Posterior cingulate gyrus (tissue), 11 donors: ENCODE results near the gene CYB5A.
A peak's percentile ranks its signal among the peaks of the same experiment; 100 is the strongest.

Experiments
- DNase-seq, 10 donors: peaks; one replicate each; pipeline versions ENCODE4 v3.0.0 to v3.0.0-alpha.2; 2020 to 2021; ENCODE audit warnings: mixed read lengths in 3 of 10
- intact Hi-C: fragments of 100-400 bp; cut with DNase I; formaldehyde crosslinking; loops from one replicate; pipeline ENCODE4 v1.15.1; 2023

CYB5A gene

DNA sequence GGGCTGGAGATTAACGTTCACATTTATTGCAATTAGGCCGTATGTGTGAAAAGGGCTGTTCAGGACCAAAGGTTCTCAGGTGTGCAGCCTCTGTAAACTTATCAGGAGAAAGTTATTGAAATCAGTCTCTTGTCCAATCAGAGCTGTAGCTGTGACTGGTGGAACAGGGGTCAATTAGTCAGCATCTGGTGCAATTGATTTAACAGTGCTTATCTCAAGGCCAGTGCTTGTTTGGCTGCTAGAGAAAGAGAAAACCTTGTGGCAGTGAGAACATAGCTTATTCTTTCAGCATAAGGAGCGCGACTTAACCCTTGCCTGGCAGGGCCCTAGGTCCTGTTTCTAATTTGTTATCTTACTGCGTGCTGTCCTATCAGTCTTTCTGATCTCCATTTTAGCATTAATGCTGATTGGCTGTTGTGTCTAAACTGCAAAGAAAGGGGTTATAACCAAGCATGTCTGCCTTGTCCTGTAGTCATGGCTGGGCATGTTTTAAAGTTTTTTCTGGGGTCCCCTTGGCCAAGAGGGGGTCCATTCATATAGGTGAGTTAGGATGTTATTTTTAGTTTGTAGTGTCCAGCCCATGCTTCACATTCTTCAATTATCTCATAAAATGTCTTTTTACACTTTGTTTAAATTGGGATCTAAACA lies 66.4 kb downstream of the CYB5A start:
- DNase-seq: no peak
- intact Hi-C loops: no loop called here

DNA sequence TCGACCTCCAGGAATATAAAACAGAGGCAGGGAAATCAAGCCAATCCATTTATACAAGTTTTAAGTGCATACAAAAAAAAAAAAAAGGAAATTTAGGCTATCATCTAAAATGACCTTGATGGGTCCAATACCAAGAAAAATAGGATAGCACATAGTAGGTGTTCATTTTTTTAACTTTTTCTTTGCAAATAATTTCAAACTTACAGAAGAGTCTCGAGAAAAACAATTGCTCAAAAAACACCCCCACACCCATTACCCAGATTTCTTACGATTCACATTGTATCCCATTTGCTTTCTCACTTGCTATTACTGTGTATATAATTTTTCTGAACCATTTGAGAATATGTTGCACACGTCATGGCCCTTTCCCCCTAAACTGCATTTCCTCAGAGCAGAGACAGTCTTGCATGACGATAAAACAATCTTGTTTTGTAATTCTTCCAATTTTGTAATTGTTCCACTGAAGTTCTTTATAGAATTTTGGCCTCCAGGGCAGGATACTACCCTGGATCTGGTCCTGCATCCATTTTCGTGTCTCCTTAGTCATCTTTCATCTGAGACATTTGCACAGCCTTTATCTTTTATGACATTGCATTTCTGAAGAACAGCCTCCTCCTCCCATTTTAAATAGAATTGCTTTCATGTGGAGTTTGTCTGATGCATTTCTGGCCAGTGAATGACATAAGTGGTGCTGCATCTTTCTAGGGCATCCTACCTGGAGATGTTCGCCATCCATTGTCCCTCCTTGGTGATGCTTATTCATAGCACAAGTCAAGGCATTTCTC lies 68.9 kb downstream of the CYB5A start:
- intact Hi-C loops: no loop called here
- DNase-seq: no peak

DNA sequence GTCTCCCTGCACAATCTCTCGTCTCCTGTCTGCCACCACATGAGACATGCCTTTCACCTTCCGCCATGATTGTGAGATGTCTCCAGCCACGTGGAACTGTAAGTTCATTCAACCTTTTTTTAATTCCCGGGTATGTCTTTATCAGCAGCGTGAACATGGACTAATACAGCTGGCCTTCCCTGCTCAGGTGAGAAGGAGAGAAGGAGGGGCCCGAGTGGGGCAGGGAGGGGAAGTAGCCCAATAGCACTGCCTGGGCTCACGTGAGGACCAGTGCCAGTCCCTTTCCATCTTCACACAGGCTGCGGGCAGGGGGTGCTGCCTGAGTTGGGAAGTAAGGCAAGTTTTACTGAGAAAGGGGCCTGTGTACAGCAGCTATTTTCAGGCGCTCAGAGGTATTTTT lies 70.7 kb downstream of the CYB5A start:
- DNase-seq: no peak
- intact Hi-C loops: no loop called here

DNA sequence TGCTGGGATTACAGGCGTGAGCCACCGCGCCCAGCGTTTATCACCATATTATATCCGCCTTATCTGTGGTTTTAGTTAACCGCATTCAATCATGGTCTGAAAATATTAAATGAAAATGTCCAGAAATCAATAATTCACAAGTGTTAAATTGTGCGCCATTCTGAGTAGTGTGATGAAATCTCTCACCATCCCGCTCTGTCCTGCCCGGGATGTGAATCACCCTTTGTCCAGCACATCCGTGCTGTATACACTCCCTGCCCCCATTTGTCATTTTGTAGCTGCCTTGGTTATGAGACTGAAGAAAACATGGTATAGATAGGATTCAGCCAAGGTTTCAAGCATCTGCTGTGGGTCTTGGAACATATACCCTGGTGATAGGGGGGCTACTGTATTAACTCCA lies 72.7 kb downstream of the CYB5A start:
- intact Hi-C loops: no loop called here
- DNase-seq: no peak

GRCh38 chr18:74217476-74218143 lies 74.2 kb downstream of the CYB5A start:
- no peak for DNase-seq
- intact Hi-C loops: no loop called here

DNA sequence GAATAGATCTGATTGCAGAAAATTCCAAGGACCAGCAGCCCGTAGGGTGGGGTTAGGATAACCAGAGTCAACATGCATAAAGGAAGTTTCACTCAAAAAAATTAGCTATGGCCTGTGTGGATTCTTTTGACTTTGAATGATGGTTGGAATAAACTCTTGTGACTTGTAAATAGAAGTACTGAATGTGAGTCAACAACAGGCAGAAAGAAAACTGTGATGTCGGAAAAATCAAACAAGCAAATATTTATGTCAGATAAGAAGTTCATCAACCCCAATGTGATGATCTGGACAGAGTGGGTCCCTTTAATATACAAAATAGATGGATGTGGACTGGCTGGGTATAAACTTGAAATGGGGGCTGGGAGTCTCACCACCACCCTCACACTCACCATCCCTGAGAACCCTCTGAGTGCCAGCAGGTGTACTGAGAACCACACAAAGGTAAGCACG lies 75.1 kb downstream of the CYB5A start:
- no peak for DNase-seq

GRCh38 chr18:74215863-74216262 lies 75.9 kb downstream of the CYB5A start:
- no peak for DNase-seq
- intact Hi-C loops: no loop called here

More for the DNA sequence above, 75.1 kb downstream of the CYB5A start:
- intact Hi-C loops: no loop called here

- DNase-seq: no peak
- intact Hi-C loops: no loop called here
Observed at GRCh38 chr18:74213429-74213828, 78.3 kb downstream of the CYB5A start.

DNA sequence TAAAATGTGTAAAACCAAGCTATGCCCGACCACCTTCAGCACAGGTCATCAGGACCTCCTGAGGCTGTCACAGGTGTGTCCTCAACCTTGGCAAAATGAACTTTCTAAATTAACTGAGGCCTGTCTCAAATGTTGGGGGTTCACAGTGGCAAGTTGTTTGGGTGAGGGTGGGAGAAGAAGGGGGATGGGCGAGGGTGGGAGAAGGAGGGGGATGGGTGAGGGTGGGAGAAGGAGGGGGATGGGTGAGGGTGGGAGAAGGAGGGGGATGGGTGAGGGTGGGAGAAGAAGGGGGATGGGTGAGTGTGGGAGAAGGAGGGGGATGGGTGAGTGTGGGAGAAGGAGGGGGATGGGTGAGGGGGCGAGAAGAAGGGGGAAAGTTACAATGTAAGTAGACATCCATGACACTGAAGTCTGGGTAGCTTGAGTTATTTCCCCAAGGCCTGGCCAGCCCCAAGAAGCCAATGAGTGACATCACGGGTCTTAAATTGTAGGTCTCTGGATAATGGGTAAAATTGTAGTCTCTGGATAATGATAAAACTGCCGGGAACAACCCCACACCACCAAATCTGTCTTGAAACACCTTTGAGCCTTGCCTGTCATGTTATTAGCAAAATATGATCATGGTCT lies 87.1 kb downstream of the CYB5A start:
- no peak for DNase-seq
- intact Hi-C loops: no loop called here

- intact Hi-C loops: no loop called here
- peak in 1 of 10 donors; percentile 83 for DNase-seq
Observed at GRCh38 chr18:74203811-74204210, 88.0 kb downstream of the CYB5A start.
